Cerebellar nuclear complex (tissue), 1 donor: Measurements from ENCODE around the gene ACYP2.
"Not testable (repeated sequence)": the region's sequence is repeated elsewhere in the genome, so short reads cannot be mapped to it uniquely, and the experiment has no call there.

Experiments used
- DNase-seq, 2 experiments: peaks; one replicate each; lab custom pipeline; 2025; lab: John Stamatoyannopoulos, UW

ACYP2 gene

DNA sequence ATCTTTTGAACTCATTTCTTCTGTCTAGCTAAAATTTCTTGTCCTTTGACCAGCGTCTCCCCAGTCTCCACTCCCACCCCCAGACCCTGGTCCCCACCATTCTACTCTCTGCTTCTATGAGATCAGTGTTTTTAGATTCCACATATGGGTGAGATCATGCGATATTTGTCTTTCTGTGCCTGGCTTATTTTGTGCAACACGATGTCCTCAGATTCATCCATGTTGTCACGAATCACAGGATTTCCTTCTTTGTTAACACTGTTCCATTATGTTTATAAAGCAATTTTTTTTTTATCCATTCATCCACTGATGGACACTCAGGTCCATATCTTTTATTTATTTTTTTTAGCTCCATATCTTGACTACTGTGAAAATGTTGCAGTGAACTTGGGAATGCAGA lies 16.0 kb upstream of the ACYP2 start:
- DNase-seq: no peak

- no peak for DNase-seq
These were observed 15.4 kb upstream of the ACYP2 start for GRCh38 chr2:54099829-54100585.

DNA sequence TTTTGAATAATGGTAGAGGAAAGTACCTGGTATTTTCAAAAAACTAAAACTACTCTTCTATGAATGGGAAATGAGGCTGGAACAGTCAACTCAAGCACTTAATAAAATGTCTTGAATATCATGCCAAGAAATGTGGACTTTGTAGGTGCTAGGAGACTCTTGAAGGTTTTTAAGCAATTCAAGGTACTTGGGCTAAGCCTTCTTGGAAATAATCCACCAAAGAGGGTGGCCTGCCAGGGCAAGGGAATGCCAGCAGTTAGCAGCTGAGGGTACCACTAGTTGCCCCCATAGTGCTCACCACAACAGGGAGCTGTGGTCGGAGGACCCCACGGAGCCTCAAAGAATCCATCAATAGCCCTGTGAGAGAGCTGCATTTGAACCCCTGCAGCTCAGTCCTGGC lies 14.6 kb upstream of the ACYP2 start:
- no peak for DNase-seq

DNA sequence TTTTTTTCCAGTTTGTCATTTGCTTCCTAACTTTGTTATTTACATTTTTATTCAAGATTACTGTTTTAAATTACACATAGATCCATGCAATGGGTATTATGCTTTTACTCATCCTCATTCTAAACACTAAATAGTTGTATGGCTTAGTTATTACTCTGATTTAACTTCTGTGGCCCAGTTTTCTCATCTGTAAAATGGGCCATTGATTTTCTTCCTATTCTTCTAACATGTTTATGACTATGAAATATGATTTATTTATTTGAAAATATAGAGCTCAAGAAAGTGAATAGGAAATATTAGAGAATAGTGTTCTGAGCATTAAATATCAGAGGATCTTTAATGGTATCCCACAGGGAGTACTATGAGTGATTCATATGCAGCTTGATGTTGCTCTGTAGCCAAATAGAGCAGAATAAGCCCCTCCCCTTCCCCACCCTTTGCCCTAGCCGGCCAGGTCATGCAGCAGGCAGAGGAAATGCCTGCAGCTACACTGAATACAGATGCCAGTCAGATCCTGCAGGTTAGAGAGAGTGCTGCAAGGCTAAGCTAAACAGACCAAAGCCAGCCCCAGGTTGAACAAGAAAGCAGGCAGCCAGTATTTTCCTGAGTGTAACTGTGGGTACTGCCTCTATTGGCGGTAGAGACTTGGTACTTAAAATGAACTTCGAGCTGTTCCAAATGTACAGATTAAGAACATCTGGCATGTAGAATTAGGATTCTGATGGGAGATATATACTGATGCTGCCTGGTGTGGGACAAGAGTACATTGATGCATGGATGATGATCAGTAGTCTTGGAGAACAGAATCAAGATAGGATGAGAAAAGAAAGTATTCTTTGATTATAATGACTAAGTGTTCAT lies 11.7 kb upstream of the ACYP2 start:
- no peak for DNase-seq

DNA sequence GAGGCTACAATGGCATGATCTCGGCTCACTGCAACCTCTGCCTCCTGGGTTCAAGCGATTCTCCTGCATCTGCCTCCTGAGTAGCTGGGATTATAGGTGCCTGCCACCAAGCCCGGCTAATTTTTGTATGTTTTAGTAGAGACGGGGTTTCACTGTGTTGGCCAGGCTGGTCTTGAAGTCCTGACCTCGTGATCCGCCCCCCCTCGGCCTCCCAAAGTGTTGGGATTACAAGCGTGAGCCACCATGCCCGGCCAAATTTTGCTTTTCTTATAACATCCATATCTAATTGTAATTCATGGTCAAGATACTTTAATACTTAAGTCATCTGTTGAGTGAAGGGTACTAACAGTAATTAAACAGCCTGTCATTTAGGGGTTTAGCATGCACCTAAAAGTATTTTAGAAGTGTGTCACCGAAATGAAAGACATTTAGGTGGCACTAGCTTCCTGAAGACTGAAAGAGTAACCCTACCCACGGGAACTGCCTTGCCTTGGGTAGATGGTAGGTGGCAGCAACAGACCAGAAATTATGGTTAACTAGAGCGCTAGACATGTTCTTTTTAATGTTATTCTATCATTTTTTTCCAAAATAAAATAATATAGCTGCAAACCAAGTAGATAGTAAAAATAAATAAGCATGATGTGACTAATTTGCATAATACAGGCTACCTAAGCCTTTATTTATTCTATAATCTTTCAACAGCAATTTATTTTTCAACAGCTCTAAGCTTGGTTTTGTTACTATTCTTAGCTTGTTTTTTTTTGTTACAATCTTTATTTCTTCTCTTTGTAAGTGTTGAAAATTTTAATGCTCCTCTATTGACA lies 8.6 kb upstream of the ACYP2 start:
- DNase-seq: peak in 1 of 2 experiments; percentile 13

DNA sequence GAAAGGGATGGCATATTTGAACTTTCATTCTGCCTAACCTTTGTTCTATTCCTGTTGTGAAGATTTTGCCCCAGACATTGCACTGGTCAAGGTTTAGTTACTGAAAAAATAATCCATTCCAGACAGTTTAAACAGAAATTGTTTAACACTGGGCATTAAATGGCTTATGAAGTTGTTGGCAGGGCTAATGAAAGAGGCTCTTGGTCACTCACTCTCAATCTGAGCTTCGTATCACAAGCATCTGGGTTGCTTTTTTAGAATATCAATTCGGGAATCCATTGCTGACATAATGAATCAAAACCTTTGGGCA lies 8.0 kb upstream of the ACYP2 start:
- DNase-seq: no peak

DNA sequence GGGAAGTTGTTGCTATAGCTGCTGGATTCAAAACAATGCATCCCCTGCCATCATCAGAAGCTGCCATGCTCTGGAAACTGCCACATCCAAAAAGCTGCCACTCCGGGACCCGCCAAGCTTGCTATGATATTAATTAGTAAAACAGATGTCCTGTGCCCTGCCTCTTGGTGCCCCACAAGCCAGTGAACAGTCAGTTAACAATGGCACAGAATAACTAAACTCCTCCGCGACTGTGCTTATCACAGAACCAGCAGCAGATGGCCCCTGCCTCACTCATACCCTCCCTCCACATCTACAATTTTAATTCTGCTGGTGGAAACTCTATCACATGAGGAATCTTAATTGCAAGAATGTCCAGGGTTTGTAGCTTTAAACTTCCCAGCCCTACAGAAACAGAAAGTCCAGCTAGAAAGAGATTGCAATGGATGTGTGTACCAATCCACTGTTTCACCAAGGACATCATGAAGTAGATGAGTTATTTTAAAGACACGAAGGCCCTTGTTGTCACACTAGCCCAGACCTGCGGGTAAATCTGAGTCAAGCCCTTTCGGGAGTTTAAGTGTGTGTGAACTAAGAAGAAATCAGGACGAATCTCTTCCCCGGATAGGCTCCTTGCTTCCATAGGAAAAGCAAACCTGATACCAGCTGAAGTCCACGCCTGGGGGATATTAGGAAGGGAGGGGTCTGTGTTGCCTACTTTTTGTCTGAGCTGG lies 7.4 kb upstream of the ACYP2 start:
- DNase-seq: no peak

- DNase-seq: no peak
These were observed 5.6 kb upstream of the ACYP2 start for GRCh38 chr2:54109848-54110247.

DNA sequence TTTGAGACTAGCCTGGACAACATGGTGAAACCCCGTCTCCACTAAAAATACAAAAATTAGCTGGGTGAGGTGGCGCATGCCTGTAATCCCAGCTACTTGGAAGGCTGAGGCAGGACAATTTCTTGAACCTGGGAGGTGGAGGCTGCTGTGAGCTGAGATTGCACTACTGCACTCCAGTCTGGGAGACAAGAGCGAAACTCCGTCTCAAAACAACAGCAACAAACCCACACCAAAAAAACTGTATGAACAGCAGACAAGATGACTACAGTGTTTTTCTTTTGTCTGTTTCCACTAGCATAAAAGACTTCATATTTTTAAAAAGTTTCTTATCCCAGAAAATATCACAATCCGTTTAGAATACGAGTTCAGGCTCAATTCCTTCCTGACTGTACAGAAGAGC lies 936 bp upstream of the ACYP2 start:
- not testable (repeated sequence) for DNase-seq

GRCh38 chr2:54114936-54115283 lies 505 bp upstream of the ACYP2 start:
- no peak for DNase-seq

DNA sequence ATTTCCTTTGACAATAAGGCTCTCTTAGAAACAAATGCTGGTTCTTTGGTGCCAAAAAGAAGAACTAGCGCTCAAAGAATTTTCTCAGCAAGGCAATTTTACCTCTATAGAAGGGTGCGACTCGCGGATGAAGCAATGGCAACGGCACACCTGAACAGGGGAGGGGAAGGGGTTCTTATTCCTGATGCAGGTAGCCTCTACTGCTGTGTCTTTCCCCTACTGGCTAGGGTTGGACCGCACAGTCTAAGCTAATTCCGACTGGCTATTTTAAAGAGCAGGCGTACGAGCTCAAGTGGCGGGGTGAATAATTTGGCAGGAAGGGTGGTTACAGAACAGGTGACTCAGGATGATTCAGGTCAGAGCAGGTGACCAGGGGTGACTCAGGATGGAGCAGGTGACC lies 1.2 kb downstream of the ACYP2 start:
- not testable (repeated sequence) for DNase-seq

DNA sequence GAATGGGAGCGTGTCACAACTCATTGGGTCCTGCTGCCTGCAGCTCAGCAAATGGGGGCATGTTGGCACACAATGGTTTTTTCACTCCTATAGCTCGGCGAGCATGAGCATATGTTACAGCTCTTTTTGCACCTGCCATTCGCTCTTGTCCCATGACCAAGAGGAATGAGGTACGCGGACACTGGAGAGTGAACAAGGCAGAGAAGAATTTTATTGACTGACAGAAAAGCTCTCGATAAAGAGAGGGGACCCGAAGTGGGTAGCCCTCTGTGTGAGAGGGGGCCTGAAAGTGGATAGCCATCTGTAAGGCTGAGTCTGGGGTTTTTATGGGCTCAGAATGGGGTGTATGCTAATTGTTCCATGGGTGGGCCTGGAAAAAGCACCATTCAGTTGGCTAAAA lies 5.5 kb downstream of the ACYP2 start:
- DNase-seq: no peak

DNA sequence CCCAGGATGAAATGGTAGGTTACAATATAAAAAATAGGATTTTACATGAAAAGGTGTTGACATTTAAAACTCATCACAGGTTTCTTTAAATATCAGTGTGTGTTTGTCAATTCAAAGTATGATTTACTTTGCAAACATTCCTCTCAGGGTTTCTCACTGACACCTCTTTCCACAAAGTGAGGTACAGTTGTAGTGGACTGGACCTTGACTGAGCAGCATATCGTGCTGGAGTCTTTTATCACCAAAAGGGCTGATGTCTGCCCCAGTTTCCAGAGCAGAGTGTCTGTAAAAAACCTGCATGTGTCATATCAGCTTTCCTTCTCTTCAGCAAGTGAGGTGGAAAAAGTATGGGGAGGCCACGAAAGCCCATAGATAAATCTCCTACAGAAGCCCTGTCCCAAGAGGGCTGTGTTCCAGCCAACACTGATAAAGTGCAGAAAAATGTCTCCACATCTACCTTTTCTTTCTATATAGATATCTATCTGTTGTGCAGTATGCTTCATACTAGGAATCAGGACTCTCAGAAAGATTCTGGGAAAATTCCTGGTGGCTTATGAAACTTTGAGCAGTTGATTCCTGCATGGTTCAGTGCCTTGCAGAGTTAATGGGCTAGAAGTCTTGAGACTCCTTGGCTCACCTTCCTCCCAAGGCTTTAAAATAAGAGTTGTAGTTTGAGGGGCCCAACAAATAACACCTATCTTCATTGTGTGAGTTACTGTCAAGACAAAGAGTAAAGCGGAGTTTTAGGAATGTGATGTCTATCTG lies 6.9 kb downstream of the ACYP2 start:
- DNase-seq: peak in 1 of 2 experiments; percentile 45

DNA sequence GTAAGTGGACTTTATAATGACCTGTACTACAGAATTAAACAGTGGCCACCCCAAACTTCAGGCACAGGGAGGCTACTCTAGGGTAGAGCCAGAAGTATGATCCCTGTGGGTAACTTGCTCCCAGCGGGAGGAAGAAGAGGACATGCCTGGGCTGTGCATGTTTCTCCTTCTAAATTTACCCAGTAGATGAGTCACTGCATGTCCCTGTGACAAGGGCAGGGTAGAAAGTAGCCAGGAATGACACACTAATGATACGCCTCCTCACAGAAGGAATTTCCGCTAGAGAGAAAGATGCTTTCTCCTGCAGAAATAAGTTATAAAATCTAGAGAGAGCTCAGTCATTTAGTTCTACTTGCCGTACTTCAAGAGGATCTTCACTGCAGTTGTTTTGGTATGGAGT lies 7.5 kb downstream of the ACYP2 start:
- DNase-seq: no peak

GRCh38 chr2:54127174-54127573 lies 11.8 kb downstream of the ACYP2 start:
- not testable (repeated sequence) for DNase-seq

DNA sequence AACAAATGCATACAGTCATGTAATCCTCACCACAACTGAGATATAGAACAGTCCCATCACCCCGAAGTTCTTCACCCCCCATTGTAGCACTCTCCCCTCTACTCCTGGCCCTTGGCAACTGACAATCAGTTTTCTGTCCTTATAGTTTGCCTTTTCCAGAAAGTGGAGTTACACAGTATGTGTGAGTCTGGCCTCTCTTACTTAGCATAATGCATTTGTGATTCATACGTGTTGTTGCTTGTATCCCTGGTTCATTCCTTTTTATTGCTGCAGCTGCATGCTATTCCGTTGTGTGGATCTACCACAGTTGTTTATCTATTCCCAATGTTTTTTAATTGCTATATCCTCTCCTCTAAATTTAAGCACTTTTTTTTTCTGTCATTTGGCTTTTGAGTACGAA lies 17.6 kb downstream of the ACYP2 start:
- no peak for DNase-seq

DNA sequence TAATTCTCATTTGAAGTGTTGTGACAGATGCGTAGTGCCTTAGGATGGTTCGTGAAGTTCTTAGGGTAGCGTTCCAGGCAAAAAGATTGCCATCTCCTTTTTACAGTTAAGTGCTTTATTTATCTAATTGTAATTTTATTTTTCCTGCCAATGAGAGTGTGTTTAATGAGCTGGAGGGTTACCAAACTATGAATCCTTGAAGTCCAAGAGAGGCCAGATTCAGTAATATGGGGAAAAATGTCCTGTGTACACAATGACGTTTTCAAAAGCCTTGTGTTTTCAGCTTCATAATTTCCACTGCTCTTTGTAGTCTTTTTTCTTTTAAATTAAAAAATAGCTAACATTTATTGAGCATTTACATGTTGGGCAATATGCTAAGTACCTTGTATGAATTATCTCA lies 23.8 kb downstream of the ACYP2 start:
- no peak for DNase-seq

DNA sequence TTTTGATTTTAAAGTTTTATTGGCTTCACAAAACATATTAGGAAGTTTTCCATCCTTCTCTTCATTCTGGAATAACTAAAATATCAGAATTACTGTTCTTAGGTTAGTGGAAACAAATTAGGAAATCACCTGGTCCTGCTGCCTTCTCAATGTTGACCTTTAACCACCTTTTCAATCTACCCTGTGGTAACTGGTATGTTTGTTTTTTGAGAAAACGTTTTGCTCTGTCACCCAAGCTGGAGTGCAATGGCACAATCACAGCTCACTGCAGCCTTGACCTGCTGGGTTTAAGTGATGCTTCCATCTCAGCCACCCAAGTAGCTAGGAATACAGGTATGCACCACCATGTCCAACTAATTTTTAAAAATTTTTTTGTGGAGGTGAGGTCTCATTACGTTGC lies 28.4 kb downstream of the ACYP2 start:
- no peak for DNase-seq

- peak in 1 of 2 experiments; percentile 15 for DNase-seq
These were observed 33.0 kb downstream of the ACYP2 start for GRCh38 chr2:54148391-54148790.

GRCh38 chr2:54149638-54150441 lies 34.4 kb downstream of the ACYP2 start:
- no peak for DNase-seq
